HG03060 (cell line): ENCODE results near the gene UNC13A.

ENCODE experiments used
- ATAC-seq: cut with Tn5 transposase; IDR thresholded peaks from one replicate; pipeline ENCODE4 v1.9.1; 2021; ENCODE audit warnings: low read depth, moderate number of reproducible peaks; ENCODE audit not compliant: unreplicated experiment

Gene UNC13A

DNA sequence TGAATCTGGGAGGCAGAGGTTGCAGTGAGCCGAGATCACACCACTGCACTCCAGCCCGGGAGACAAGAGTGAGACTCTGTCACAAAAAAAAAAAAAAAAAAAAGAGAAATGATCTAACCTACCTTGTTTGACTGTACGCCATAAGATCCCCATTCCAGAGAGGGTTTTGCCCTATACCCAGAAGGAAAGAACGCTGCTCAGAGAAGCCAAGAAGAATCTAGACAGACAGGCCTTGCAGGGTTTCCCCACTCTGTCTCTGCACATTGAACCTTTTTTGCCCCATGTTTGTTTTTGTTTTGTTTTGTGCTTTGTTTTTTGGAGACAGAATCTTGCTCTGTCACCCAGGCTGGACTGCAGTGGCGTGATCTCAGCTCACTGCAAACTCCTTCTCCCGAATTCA is 23.7 kb upstream of the UNC13A start:
- ATAC-seq: no peak

DNA sequence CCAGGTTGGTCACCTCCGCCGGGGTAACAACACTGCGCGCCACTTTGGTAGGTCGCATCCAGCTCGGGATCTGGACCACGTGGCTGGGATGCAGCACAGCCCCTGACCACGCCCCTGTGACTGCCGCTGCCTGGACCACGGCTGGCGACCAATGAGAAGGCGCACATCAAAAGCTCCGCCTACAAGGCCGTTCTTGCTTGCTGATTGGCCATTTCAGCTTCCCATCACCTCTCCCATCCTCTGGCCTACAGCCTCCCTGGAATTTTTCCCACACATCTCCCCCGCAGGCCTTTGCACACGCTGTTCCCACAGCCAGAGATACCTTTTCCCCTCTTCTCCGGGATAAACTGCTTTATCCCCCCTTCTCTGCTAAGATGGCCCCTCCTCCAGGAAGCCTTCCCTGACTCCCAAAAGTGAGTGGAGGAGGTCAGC is 18.6 kb upstream of the UNC13A start:
- no peak for ATAC-seq

DNA sequence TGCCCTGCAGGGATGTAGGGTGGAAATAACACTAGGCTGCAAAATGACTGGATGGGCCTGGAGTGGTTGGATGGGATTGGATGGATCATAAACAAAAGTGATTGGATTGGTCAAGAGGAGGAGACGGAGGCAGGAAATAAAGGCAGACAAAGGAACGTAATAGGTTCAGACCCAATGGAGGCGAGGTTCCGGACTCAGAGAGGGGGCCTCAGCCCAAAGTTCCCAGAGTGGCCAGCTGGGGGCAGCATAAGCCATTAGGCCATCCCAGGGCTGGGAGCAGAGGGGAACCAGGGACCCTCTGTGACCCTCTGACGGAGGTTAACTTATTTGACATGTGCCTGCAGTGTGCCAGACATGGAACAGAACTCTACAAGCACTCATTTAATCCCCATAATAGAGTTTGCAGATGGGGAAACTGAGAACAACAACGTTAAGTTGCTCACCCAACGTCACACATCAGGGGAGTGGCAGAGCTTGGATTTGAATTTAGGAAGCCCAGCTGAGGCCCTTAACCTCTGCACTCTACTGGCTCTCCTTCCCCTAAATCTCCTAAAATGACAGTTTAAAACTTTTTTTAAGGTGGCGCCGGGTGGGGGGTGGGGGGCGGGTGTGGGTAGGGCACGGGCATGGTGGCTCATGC is 15.8 kb upstream of the UNC13A start:
- no peak for ATAC-seq

DNA sequence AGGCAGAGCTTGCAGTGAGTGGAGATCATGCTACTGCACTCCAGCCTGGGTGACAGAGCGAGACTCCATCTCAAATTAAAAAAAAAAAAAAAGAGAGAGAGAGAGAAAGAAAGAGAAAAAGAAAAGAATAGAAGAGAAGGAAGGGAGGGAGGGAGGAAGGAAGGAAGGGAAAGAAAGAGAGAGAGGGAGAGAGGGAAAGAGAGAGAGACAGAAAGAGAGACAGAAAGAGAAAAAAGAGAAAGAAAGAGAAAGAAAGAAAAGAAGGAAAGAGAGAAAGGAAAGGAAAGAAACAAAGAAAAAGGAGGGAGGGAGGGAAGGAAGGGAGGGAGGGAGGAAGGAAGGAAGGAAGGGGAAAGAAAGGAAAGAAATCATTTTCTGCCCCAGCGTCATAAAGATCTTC is 7.0 kb upstream of the UNC13A start:
- ATAC-seq: no peak

DNA sequence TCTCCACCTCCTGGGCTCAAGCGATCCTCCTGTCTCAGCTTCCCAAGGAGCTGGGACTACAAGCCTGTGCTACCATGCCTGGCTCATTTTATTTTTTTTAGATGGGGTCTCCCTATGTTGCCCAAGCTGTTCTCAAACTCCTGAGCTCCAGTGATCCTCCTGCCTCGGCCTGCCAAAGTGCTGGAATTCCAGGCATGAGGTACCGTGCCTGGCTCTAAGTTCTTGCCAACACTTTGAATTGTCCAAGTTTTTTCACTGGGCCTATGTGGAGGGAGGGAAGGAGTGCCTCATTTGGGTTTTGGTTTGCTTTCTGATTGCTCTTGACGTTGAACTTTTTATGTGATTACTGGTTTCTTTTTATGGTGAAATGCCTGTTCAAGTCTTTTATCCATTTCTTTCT is 4.4 kb upstream of the UNC13A start:
- no peak for ATAC-seq

DNA sequence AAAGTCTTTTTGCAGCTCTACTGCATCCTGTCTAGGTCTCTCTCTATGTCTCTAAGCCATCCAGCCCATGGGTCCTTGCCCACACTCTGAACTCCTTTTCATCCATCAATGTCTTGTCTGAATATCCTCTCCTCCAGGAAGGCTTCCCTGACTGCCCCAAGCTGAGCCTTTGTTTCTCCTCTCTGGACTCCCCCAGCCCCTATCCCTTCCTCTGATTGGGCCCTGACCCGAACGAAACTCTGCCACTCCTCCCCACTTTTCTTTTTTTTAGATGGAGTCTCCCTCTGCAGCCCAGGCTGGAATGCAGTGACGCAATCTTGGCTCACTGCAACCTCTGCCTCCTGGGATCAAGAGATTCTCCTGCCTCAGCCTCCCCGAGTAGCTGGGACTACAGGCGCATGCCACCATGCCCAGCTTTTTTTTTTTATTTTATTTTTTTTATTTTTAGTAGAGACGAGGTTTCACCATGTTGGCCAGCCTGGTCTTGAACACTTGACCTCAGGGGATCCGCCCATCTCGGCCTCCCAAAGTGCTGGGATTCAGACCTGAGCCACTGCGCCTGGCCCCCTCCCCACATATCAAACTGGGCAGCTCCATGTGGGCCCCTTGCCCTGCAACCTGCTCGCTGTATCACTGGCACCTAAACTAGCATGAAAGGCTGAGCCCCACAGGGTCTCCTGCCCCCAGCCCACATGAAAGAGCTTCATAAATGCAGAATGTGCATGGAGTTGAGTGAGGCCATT is 870 bp upstream of the UNC13A start:
- ATAC-seq: no peak

DNA sequence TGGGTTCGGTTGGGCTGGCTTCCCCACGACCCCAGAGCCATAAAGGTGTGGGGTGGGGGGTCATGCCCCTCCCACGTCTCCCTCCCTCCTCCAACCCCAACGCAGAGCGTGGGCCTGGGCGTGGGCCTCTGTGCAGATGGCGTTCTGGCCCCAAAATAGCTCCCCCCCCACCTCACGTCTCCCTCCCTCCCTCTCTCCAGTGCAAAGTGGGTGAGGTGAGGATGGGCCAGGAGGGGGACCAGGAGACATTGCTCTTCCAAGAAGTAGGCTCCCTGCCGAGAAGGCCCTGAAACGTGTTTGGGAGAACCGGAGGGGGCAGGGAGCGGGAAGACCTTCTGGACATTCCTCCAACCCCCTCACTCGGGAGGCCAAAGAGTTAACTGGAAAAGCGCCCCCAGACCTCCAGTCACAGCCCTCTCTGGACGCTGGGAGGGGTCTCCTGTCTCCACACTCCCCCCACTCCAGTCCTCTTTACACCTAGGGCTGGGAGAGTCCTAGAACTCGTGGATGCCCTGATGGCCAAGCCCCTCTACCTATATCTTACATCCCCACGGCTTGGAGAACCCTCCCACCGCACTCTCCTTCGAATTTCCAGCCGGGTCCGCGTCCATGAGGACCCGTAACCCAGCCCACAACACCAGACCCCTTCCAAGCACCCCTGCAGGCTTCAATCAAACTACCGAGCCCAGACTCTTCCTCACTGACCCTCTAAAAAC is 855 bp downstream of the UNC13A start:
- no peak for ATAC-seq

DNA sequence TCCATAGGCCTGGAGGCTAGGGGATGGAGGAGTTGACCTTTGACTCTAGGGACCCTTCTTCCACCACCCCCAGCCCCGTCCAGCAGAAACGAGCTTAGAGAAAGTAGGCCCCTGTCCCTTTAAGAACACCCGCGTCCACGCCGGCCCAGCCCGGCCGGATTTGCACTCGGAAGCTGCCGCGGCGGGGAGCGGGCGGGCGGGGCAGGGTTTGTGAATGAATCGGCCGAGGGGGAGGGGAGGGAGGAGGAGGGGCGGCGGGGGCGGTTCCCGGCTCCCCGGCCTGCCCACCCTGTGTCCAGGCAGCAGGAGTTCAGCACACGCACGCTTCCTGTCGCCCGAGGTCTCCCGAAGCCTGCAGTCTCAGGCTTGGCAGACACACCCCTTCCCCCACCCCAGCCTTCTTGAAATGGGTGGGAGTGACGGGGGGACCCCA is 1.5 kb downstream of the UNC13A start:
- ATAC-seq: no peak

DNA sequence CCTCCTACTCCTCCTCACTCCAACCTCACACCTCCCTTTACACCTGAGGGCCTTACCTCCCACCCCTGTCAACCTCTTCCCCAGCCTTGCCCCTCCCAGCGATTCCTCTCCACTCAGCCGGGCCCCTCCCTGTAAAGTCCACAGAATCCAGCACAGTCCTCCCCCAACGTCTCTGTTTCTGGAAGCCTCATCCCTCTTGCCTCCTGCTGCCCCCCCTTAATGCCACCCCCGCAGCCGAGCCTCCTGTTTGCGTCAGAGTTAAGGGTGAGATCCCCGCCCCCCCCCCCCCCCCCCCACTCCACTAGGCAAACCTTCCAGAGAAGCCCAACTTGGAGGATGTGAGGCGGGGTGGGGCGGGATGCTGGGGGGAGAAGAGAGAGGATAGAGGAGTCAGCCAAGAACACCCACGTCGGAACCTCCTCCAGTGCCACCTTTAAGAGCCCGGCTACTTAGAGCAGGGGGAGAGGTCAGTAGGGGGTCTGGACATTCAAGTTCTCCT is 2.1 kb downstream of the UNC13A start:
- ATAC-seq: no peak

DNA sequence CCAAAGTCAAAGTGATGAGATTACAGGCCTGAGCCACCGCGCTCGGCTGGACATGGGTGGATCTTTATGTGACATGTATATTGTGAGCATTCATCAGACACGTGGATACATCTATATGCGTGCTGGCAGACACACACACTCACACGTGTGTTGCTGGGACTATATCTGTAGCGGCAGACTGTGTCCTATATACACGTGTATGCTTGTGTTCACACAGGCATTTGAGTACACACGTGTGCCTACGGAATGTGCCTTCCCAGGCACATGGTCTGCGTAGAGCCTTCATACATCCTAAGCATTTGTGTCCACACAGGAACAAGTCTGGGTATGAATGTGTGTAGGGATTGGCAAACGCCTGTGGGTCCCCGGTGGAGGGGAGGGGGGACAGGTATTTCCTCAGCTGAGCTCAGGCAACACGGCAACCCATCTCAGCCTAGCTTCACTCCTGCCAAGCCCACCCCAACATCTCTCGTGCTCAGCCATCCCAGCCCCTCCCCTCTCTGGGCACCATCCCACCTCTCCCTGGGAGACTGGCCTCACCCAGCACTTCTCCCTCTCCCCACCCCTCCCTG is 2.6 kb downstream of the UNC13A start:
- no peak for ATAC-seq

DNA sequence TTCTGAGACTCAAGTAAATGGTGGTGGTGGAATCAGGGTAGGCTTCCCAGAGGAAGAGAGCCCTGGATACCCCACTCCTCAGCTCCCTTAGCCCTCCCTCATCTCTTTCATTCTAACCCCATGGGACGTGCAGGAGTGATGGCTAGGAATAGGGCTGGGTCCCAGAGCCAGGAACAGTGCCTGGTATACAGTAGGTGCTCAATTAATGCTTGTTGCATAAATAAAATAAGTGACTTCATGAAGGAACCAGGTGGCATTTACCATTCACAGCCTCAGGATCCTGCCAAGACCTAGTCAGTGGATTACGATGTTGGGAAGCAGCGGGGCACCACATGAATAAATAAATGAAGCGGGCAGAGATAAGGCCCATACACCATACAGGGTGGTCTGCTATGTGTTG is 3.9 kb downstream of the UNC13A start:
- ATAC-seq: no peak

DNA sequence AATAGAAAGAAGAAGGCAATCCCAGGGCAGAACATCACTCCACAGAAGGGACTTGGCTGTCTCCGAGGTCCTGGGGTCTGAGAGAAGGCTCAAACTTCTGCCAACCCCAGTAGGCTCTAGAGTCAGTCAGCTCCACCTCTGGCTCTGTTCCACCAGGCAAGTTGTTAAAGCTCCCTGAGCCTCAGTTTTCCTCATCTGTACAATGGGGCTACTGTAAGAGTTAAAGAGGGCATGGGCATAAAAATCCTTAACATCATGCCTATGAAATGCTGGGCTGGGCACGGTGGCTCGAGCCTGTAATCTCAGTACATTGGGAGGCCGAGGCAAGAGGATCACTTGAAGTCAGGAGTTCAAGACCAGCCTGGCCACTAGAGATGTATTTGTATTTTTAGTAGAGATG is 5.1 kb downstream of the UNC13A start:
- ATAC-seq: no peak

DNA sequence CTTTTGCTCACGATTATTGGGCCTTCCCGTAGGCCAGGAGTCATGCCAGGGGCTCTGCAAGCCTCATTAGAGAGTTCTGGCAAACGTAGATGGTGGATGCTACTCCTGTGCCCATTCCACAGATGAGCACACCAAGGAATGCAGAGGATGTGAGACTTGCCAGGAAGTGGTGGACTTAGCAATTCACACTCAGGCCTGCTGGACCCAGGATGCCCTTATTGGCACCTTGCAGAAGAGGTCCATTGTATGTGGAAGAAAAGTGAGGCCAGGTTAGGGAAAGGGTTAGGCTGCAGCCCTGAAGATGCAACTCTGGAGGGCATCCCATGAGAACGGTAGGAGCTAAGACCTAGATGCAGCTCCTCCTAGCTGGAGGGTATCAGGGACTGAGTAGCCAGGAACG is 5.9 kb downstream of the UNC13A start:
- ATAC-seq: no peak

DNA sequence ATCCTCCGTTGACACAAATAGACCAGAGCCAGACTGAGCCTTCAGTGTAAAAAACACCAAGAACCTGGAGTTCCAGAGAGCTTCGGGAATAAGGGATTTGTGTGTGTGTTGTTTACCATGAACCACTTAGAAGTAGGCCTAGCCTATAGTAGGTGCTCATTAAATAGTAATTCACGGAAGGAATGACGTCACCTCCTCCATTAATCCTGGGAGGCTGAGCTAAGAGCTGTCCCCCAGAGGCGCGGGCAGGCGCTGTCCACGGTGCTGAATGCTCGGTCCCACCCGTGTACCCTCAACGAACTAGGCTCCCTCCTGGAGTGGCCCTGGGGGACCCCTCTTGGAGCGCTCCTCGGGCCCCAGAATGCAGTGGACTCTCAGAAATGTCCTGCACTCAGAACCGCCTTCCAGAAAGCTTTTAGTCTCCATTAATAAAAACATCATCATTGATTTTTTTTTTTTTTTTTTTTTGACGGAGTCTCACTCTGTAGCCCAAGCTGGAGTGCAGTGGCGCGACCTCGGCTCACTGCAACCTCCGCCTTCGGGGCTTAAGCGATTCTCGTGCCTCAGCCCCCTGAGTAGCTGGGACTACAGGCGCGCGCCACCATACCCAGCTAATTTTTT is 6.5 kb downstream of the UNC13A start:
- no peak for ATAC-seq

DNA sequence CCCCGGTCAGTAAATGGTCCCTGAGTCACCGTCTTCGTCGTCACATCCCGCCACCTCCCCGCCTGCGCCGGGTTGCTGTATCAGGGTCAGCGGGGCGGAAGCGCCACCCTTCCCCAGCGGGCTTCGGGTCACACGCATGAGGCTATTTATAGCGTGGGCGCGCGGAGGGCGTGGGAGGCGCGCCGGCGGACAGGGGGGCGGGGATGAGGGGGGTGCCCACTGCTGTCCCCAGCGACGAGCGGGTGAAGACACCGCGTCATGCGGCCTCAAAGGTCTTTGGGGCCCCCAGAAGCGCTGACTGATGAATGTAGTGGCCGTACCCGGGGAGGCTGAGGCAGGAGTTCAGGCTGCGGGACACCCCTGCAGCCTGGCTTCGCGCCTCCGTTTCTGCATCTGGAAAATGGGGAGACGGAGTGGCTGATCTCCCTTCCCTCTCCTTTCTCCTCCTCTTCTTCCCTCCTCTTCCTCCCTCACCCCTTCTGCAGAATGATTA is 7.9 kb downstream of the UNC13A start:
- ATAC-seq: no peak

DNA sequence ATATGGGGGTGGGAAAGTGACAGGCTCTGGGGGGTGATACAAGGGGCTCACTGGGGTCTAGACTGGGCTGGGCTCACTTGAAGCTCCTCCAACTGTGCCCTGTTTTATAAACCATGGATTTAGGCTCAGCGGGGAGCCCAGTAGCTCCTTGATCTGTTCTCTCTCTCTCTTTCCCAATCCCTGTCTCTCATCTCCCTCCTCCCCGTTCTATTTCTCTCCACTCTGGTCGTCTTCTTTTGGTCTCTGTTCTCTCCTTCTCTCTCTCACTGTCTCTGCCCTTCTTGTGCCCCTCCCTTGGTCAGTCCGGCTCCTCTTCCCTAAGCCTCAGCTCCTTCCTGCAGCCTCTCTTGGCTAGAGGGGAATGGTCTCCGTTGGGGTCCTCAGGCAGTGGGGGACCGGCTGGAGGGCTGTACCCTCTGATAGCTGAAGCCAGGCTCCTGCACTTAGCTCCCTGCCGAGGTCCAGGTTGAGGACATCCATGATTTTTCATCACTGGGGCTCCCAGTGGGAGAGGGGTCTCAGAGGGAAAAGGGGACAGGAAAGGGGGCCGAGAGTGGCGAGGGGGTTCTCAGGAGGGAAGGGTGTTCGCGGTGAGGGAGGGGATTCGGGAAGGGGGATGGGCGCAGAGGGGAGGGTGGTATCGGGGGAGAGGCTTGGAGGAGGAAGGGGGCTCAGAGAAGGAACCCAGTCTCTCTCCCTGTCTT is 8.5 kb downstream of the UNC13A start:
- no peak for ATAC-seq

DNA sequence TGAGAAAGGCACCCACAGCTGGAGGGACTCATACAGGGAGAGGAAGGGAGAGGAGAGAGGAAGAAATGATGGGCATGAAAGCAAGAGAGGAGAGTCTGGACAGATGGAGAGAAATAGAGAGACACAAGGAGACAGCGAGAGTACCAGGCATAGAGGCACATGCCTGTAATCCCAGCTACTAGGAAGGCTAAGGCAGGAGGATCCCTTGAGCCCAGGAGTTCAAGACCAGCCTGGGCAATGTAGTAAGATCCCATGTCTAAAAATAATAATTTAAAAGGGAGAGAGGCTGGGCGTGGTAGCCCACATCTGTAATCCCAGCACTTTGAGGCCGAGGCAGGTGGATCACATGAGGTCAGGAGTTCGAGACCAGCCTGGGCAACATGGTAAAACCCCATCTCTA is 9.3 kb downstream of the UNC13A start:
- ATAC-seq: no peak

DNA sequence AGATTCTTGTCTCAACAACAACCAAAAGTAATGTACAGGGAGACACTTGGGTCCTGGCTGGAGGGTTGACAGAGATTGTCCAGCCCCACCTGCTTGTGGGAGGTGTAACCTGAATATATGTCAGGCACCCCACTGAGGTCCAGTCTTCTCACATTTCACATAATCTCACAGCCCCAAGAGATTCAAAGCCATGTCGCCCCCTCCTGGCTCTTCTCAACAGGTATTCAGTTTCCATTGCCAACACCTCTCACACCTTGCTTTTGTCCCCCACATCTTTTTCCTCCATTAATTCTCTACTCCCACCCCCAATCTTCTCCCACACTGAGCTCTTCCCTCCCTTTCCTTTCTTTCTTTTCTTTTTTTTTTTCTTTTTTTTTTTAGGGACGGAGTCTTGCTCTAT is 11.2 kb downstream of the UNC13A start:
- ATAC-seq: no peak

DNA sequence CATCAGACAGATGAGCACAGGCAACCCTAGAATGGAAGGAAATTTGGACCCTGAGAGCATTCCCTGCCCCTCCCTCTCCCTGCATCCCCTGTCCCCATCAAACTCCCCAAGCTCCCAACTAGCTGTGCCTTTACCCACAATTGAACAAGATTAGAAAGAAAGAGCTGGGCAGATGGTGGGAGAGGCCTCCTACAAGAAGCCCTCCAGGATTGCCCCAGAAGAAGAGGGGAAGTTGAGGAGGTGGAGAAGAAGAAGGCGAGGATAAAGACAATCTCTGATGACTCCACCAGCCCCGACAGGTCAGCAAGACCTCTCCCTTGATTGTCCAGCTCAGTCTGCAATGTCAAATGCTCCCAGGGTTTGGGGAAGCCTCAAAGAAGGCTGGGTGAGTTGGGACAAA is 11.9 kb downstream of the UNC13A start:
- ATAC-seq: no peak
